Stimulated activated CD4-positive, alpha-beta T cell treated with anti-CD3 and anti-CD28 coated beads, Interleukin-4, amount 100 ng/mL, for 24 hours (primary cell): ENCODE results near the gene TCHP.

ENCODE experiments used
- DNase-seq: peaks from one replicate; pipeline ENCODE4 v3.0.0-alpha.2; 2020

TCHP gene

GRCh38 chr12:109938947-109939346 lies 38.9 kb downstream of the TCHP start:
- no peak for DNase-seq

GRCh38 chr12:109939504-109939903 lies 39.4 kb downstream of the TCHP start:
- DNase-seq: no peak

- DNase-seq: no peak
These were observed 40.4 kb downstream of the TCHP start for GRCh38 chr12:109940339-109940923.

GRCh38 chr12:109943811-109944210 lies 43.7 kb downstream of the TCHP start:
- DNase-seq: no peak

- no peak for DNase-seq
These were observed 44.7 kb downstream of the TCHP start for GRCh38 chr12:109944561-109945359.

GRCh38 chr12:109946505-109946904 lies 46.4 kb downstream of the TCHP start:
- DNase-seq: no peak

- no peak for DNase-seq
These were observed 46.8 kb downstream of the TCHP start for GRCh38 chr12:109946913-109947312.

GRCh38 chr12:109947521-109947920 lies 47.4 kb downstream of the TCHP start:
- no peak for DNase-seq

GRCh38 chr12:109948368-109948767 lies 48.3 kb downstream of the TCHP start:
- DNase-seq: no peak

- no peak for DNase-seq
These were observed 49.0 kb downstream of the TCHP start for GRCh38 chr12:109949089-109949488.

GRCh38 chr12:109950625-109951024 lies 50.6 kb downstream of the TCHP start:
- no peak for DNase-seq

- DNase-seq: no peak
These were observed 51.1 kb downstream of the TCHP start for GRCh38 chr12:109951136-109951535.

- DNase-seq: no peak
These were observed 51.7 kb downstream of the TCHP start for GRCh38 chr12:109951751-109952150.

GRCh38 chr12:109952160-109952858 lies 52.2 kb downstream of the TCHP start:
- DNase-seq: no peak

GRCh38 chr12:109952873-109953272 lies 52.8 kb downstream of the TCHP start:
- no peak for DNase-seq

GRCh38 chr12:109953656-109954055 lies 53.6 kb downstream of the TCHP start:
- DNase-seq: no peak

GRCh38 chr12:109958374-109958773 lies 58.3 kb downstream of the TCHP start:
- DNase-seq: no peak

- no peak for DNase-seq
These were observed 59.5 kb downstream of the TCHP start for GRCh38 chr12:109959411-109960093.

- no peak for DNase-seq
These were observed 61.1 kb downstream of the TCHP start for GRCh38 chr12:109961201-109961600.

GRCh38 chr12:109961612-109962011 lies 61.5 kb downstream of the TCHP start:
- no peak for DNase-seq

- no peak for DNase-seq
These were observed 62.3 kb downstream of the TCHP start for GRCh38 chr12:109962398-109962797.

- DNase-seq: no peak
These were observed 63.3 kb downstream of the TCHP start for GRCh38 chr12:109963330-109963729.

GRCh38 chr12:109963743-109964429 lies 63.8 kb downstream of the TCHP start:
- no peak for DNase-seq
